Uterus (tissue), 4 donors: Measurements from ENCODE around the gene MFSD12. TPM values are rescaled to one million over a fixed set of nuclear protein-coding genes. Genes with fewer than 3 reads are reported as not detected.

Experiments used
- DNase-seq, 2 donors: peaks; one replicate each; pipeline ENCODE4 v3.0.0-alpha.2; 2019 to 2020
- H3K27ac ChIP-seq, 2 donors: fragments of 200-600 bp; sonication (generic); 1 replicate in 1 of 2; 2 replicates in 1 of 2; pipeline ENCODE4 v1.5.1; 2016 to 2018
- H3K27me3 ChIP-seq, 2 donors: fragments of 200-600 bp; sonication (generic); one replicate each; pipeline ENCODE4 v1.5.1; 2018 to 2019; ENCODE audit warnings: control low read depth in 1 of 2
- H3K36me3 ChIP-seq, 2 donors: fragments of 200-600 bp; sonication (generic); one replicate each; pipeline ENCODE4 v1.5.1; 2019; ENCODE audit warnings: control low read depth in 1 of 2
- H3K4me1 ChIP-seq, 2 donors: fragments of 200-600 bp; sonication (generic); one replicate each; pipeline ENCODE4 v1.5.1; 2018 to 2019; ENCODE audit warnings: control low read depth in 1 of 2
- H3K4me3 ChIP-seq, 2 donors: fragments of 200-600 bp; sonication (generic); 1 replicate in 1 of 2; 2 replicates in 1 of 2; pipeline ENCODE4 v1.5.1; 2018 to 2019; ENCODE audit warnings: mild to moderate bottlenecking in 1 of 2
- H3K9me3 ChIP-seq, 2 donors: fragments of 200-600 bp; sonication (generic); one replicate each; pipeline ENCODE4 v1.5.1; 2019; ENCODE audit warnings: control low read depth in 1 of 2
- POLR2A ChIP-seq, 2 donors: fragments of 450-650 bp; IDR thresholded peaks; one replicate each; pipeline ENCODE4 v1.6.1; 2016; ENCODE audit warnings: antibody characterized with exemption in 2 of 2, mild to moderate bottlenecking in 1 of 2, moderate library complexity in 1 of 2
- intact Hi-C: fragments of 100-400 bp; cut with DNase I; formaldehyde crosslinking; loops from one replicate; pipeline ENCODE4 v1.15.1; 2023; ENCODE audit warnings: low total_unique reads
- total RNA-seq, 4 donors: library from RNA; depleted of rRNA in 3 of 4; stranded (reverse); fragments of >200 nt in 3 of 4; gene quantifications; one replicate each; pipeline versions ENCODE4 v1.1.0 to v1.2.4, GENCODE V29; 2014 to 2023
- TF ChIP-seq, protein P1 (sequence below), 4 experiments: fragments of 200-600 bp in 2 of 4; fragments of 450-650 bp in 2 of 4; sonication (generic) in 2 of 4; IDR thresholded peaks; one replicate each; pipeline ENCODE4 v1.5.1; 2016 to 2019; ENCODE audit warnings: antibody characterized with exemption in 4 of 4, mild to moderate bottlenecking in 2 of 4, moderate library complexity in 1 of 4
- donor health status: DM: yes; HTN: yes; CAD: no.

The MFSD12 gene
- total RNA-seq, 4 donors from 2014 or later, result 0.59 to 44.9 (median 38.9) TPM

DNA sequence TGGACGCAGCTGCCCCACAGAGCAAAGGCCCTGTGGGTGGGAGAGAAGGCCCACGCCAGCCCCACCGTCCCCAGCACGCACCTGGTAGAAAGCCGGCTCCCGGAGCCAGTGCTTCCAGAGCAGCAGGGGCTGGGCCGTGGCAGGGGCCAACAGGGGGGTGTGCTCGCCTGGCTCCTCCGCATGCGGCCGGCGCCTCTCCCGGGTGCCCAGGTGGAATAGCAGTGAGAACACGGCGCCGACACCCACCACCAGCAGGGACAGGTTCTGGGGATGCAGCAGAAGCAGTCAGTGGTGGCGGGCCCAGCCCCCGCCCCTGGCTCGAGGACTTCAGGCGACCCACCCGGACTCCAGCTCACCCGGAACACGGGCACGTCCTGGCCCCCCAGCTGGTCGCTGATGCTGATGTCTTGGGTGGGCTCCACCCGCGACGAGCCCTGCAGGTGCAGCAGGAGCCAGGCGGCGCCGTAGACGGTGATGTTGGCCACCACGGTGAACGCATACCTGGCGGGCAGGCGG, 9.6 kb downstream of the MFSD12 start:
- no peaks in the 10 kb centered on the region for H3K4me1 ChIP-seq
- no peak overlapping the region for H3K27ac ChIP-seq
- DNase-seq, result no peak
- TF ChIP-seq, protein P1, sequence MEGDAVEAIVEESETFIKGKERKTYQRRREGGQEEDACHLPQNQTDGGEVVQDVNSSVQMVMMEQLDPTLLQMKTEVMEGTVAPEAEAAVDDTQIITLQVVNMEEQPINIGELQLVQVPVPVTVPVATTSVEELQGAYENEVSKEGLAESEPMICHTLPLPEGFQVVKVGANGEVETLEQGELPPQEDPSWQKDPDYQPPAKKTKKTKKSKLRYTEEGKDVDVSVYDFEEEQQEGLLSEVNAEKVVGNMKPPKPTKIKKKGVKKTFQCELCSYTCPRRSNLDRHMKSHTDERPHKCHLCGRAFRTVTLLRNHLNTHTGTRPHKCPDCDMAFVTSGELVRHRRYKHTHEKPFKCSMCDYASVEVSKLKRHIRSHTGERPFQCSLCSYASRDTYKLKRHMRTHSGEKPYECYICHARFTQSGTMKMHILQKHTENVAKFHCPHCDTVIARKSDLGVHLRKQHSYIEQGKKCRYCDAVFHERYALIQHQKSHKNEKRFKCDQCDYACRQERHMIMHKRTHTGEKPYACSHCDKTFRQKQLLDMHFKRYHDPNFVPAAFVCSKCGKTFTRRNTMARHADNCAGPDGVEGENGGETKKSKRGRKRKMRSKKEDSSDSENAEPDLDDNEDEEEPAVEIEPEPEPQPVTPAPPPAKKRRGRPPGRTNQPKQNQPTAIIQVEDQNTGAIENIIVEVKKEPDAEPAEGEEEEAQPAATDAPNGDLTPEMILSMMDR (IDR thresholded peaks at IDR 0.05), result no peak
- no peak for TF ChIP-seq POLR2A (IDR thresholded peaks at IDR 0.05)
- H3K36me3 ChIP-seq, result no peaks in the 10 kb centered on the region
- no peak overlapping the region for H3K4me3 ChIP-seq
- H3K9me3 ChIP-seq, result no peaks in the 10 kb centered on the region
- H3K27me3 ChIP-seq, result no peaks in the 10 kb centered on the region
- intact Hi-C loops, result no loop called here

GRCh38 chr19:3547301-3547731, 10.1 kb downstream of the MFSD12 start:
- Histone ChIP-seq H3K27ac (no peak overlapping the region), H3K4me3 (no peak overlapping the region), H3K4me1 (no peaks in the 10 kb centered on the region), H3K9me3 (no peaks in the 10 kb centered on the region), H3K27me3 (no peaks in the 10 kb centered on the region), H3K36me3 (no peaks in the 10 kb centered on the region)
- intact Hi-C loops, result no loop called here
- no peak for TF ChIP-seq POLR2A (IDR thresholded peaks at IDR 0.05)
- TF ChIP-seq, protein P1 (IDR thresholded peaks at IDR 0.05), result no peak
- no peak for DNase-seq

GRCh38 chr19:3546119-3546518, 11.3 kb downstream of the MFSD12 start:
- Histone ChIP-seq H3K36me3 (no peaks in the 10 kb centered on the region), H3K27ac (no peak overlapping the region)
- DNase-seq, result no peak

DNA sequence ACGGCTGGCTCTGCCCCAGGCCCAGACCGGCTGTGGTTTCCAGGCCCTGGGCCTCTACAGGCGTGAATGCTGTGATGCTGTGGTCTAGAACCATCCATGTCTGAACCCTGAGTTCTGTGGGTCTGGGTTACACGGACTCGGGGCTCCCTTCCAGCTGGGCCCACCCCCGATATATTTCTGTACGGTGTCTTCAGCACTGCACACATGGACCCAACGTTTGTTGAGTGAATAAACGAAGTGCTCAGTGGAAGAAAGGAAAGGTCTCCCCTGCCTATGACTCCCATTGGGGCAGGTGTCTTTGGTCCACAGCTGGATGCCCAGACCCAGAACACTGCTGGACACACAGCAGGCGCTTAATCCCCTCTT, 11.7 kb downstream of the MFSD12 start:
- no peaks in the 10 kb centered on the region for H3K4me1 ChIP-seq
- H3K36me3 ChIP-seq, result no peaks in the 10 kb centered on the region
- H3K27me3 ChIP-seq, result no peaks in the 10 kb centered on the region
- no peak overlapping the region for H3K4me3 ChIP-seq
- no peak overlapping the region for H3K27ac ChIP-seq
- H3K9me3 ChIP-seq, result no peaks in the 10 kb centered on the region
- DNase-seq, result no peak
- TF ChIP-seq POLR2A (IDR thresholded peaks at IDR 0.05), result no peak
- TF ChIP-seq, protein P1 (IDR thresholded peaks at IDR 0.05), result no peak
- intact Hi-C loops, result no loop called here

More at GRCh38 chr19:3546119-3546518, 11.3 kb downstream of the MFSD12 start:
- TF ChIP-seq POLR2A (IDR thresholded peaks at IDR 0.05), result no peak
- TF ChIP-seq, protein P1 (IDR thresholded peaks at IDR 0.05), result no peak
- H3K4me3 ChIP-seq, result no peak overlapping the region
- H3K9me3 ChIP-seq, result no peaks in the 10 kb centered on the region
- H3K4me1 ChIP-seq, result no peaks in the 10 kb centered on the region
- intact Hi-C loops, result no loop called here
- no peaks in the 10 kb centered on the region for H3K27me3 ChIP-seq

DNA sequence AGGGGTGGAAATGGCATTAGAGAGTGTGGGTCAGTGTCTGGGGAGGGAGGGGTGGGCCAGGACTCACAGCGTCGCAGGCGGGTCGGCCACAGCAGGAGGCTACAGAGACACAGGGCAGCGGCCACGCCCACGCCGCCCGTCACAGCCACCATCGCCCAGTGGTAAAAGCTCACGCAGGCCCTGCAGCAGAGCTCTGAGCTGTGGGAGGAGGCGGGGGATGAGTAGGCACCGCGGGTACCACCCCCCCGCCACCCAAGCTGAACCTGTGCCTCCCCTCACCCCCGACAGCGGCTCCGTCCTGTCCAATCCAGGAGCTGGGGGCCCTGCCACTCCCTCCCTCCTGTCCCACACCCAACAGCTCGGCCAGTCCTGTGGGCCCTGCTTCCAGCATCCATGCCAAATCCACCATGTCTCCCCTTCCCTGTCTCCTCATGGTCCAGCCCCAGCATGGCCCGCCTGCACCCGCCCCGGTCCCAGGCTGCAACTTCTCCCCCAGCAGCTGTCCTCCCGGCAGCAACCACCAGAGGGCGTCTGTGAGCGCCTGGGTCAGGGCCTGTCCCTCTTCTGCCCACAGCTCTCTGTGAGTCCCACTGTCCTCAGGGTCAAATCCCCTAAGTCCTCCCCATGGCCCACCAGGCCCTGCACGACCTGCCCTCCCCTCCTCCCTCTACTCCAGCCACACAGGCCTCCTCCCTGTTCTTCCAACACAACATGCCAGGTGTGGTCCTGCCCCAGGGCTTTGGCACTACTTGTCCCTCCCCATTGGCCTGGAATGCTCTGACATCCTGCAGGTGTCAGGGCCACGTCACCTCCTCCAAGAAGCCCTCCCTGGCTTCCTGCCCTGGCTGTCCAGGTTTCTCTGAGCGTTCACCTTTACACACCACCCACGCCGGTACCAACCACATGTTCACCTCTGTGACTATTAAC, 12.4 kb downstream of the MFSD12 start:
- DNase-seq, result peak; percentile 61 to 69
- H3K4me1 ChIP-seq, result no peaks in the 10 kb centered on the region
- TF ChIP-seq, protein P1 (IDR thresholded peaks at IDR 0.05), result peak; percentile 68 to 90 (median 85)
- no peak for TF ChIP-seq POLR2A (IDR thresholded peaks at IDR 0.05)
- no peak overlapping the region for H3K4me3 ChIP-seq
- no peaks in the 10 kb centered on the region for H3K36me3 ChIP-seq
- H3K27me3 ChIP-seq, result no peaks in the 10 kb centered on the region
- H3K9me3 ChIP-seq, result no peaks in the 10 kb centered on the region
- intact Hi-C loops, result no loop called here
- no peak overlapping the region for H3K27ac ChIP-seq
